K562 (cell line): ENCODE results near the gene GATC. TPM values are rescaled to one million over a fixed set of nuclear protein-coding genes. Genes with fewer than 3 reads are reported as not detected.

Source experiments
- CEBPG ChIP-seq, 3 experiments: fragments of 200-800 bp in 1 of 3; sonication (Bioruptor generic) in 1 of 3; sonication (generic) in 1 of 3; formaldehyde crosslinking in 1 of 3; IDR thresholded peaks in 2 of 3; conservative IDR thresholded peaks in 1 of 3; 2 replicates each; pipeline versions ENCODE4 v1.6.1 to v1.8.0; 2016 to 2022; ENCODE audit warnings: missing compliant biosample characterization in 2 of 3, missing genetic modification characterization in 2 of 3, mild to moderate bottlenecking in 1 of 3, missing genetic modification reagents in 1 of 3
- CSDE1 ChIP-seq, 2 experiments: fragments of 450-650 bp; IDR thresholded peaks; 2 replicates each; pipeline ENCODE4 v1.6.1; 2016; ENCODE audit warnings: mild to moderate bottlenecking in 1 of 2
- FOSL1 ChIP-seq: fragments of 200-800 bp; sonication (Bioruptor generic); conservative IDR thresholded peaks from 2 replicates; pipeline ENCODE4 v1.6.1; 2016; ENCODE audit warnings: missing genetic modification characterization, missing compliant biosample characterization
- IFI16 ChIP-seq: fragments of 250-450 bp; sonication (Bioruptor Pico); IDR thresholded peaks from 2 replicates; pipeline ENCODE4 v2.1.2; 2022; ENCODE audit warnings: mild to moderate bottlenecking, inconsistent platforms
- NONO ChIP-seq, 2 experiments: fragments of 200-400 bp in 1 of 2; fragments of 450-650 bp in 1 of 2; formaldehyde crosslinking in 1 of 2; IDR thresholded peaks; 2 replicates each; pipeline ENCODE4 v1.6.1; 2017; ENCODE audit warnings: low read depth in 2 of 2, mild to moderate bottlenecking in 2 of 2, moderate library complexity in 2 of 2, low read length in 1 of 2
- PML ChIP-seq: IDR thresholded peaks from 2 replicates; pipeline ENCODE4 v1.6.1; 2012; ENCODE audit warnings: low read length, inconsistent platforms
- SAP30 ChIP-seq: fragments of 200-600 bp; sonication (generic); IDR thresholded peaks from 2 replicates; pipeline ENCODE4 v1.6.1; 2012; ENCODE audit warnings: borderline replicate concordance, low read depth, mild to moderate bottlenecking, moderate library complexity, low read length, control low read depth, inconsistent platforms; ENCODE audit not compliant: insufficient read depth, poor library complexity, severe bottlenecking
- SMAD1 ChIP-seq: fragments of 150-350 bp; IDR thresholded peaks from 2 replicates; pipeline ENCODE4 v1.6.1; 2014; ENCODE audit warnings: low read length, low read depth; ENCODE audit not compliant: partially characterized antibody
- SOX6 ChIP-seq: fragments of 450-650 bp; IDR thresholded peaks from 2 replicates; pipeline ENCODE4 v1.6.1; 2014; ENCODE audit warnings: mild to moderate bottlenecking
- SP1 ChIP-seq: sonication (generic); formaldehyde crosslinking; IDR thresholded peaks from 2 replicates; pipeline ENCODE4 v1.8.1; 2022; ENCODE audit warnings: mild to moderate bottlenecking, missing genetic modification reagents
- ZC3H11A ChIP-seq: IDR thresholded peaks from 2 replicates; pipeline ENCODE4 v1.6.1; 2012; ENCODE audit warnings: low read depth, low read length, improper control_type of control experiment
- polyA plus RNA-seq, 8 experiments: library from polyadenylated mRNA; depleted of rRNA in 4 of 8; stranded (reverse) in 5 of 8; unstranded in 3 of 8; fragments of >200 nt; fragmentation: Nextera tagmentation in 2 of 8; fragmentation: Illumina TruSeq in 1 of 8; extraction: Ambion mirVana in 2 of 8; extraction: Trizol in 1 of 8; gene quantifications; 2 replicates each; pipeline versions ENCODE4 v1.2.1 to v1.2.3, GENCODE V29; 2011 to 2014; ENCODE audit warnings: inconsistent platforms in 1 of 8, missing spikeins in 1 of 8
- total RNA-seq, 7 experiments: library from RNA; depleted of rRNA in 6 of 7; stranded (reverse); fragments of >200 nt in 6 of 7; fragmentation: Illumina TruSeq in 2 of 7; extraction: Trizol in 2 of 7; gene quantifications; 2 replicates each; pipeline versions ENCODE4 v1.2.1 to v1.2.3, GENCODE V29; 2011 to 2021; ENCODE audit warnings: low replicate concordance in 1 of 7
- TF ChIP-seq, protein P1 (sequence below): fragments of 250-450 bp; sonication (Bioruptor Pico); IDR thresholded peaks from 2 replicates; pipeline ENCODE4 v1.5.0; 2021
- TF ChIP-seq, protein P2 (sequence below): fragments of 450-650 bp; IDR thresholded peaks from 2 replicates; pipeline ENCODE4 v1.6.1; 2016; ENCODE audit warnings: mild to moderate bottlenecking, moderate library complexity

GATC gene
- total and polyA plus RNA-seq, 9 of the 15 experiments (the other 6 are each of a cell fraction or from before 2014, with no cell fraction given): 5.8 to 52.6 (median 28.2) TPM

DNA sequence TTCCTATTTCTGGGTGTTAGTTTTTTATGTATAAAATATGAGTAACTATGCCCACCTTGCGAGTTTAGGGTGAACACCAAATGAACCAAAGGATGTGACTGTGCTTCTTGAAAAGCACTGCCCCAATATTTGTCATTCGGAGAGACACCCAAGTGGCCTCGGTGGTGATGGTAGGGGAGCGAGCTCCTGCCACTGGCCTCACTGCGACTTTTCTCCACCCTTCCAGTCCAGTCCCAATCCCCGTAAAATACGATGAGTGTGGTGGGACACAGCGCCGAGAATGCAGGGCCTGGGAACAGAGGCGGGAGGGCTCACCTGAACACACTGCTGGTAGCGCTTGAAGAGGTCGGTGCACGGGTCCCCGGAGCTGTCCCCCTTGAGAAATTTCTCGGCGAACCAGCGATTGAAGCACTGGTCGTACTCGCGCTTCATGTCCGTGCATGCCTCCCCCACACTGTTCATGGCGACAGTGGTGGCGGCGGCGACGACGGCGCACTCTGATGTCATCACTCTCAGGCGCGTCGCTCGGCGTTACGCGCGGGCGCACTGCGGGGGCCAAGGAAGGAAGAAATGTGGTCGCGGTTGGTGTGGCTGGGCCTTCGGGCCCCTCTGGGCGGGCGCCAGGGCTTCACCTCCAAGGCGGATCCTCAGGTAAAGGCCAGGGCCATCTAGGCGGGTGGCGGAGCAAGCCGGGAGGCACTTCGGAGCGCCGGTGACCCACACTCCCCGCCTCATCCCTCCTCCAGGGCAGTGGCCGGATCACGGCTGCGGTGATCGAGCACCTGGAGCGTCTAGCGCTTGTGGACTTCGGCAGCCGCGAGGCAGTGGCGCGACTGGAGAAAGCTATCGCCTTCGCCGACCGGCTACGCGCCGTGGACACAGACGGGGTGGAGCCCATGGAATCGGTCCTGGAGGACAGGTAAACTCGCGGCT lies at the start of gene GATC, which contains the start of gene TRIAP1 (continued):
- TF ChIP-seq CEBPG (CRISPR knock-in tag; IDR thresholded peaks at IDR 0.05) (peak; percentile 68), CEBPG (tag; conservative IDR thresholded peaks at IDR 0.05 in 1 of 2, IDR thresholded peaks at IDR 0.05 in 1 of 2) (peak in 1 of 2 experiments; percentile 25; a peak in 1 of 4 replicates), CSDE1 (IDR thresholded peaks at IDR 0.05) (peak in 1 of 2 experiments; percentile 95; a peak in 2 of 4 replicates), SP1 (CRISPR knock-in tag) (peak; percentile 88), PML (peak; percentile 83; the same call in 1 of the 2 replicates), SAP30 (peak; percentile 90), SOX6 (0 out of 2 replicates have a peak, but pooled peaks have one; percentile 15), ZC3H11A (no peak), IFI16 (CRISPR knock-in tag) (no peak), SMAD1 (no peak), NONO (IDR thresholded peaks at IDR 0.05; ENCODE audit: low read depth in 2 of 2, low read length in 1 of 2) (peak; percentile 38 to 83; a peak in 3 of 4 replicates), FOSL1 (tag) (peak; percentile 35; the same call in 1 of the 2 replicates)
- TF ChIP-seq, protein P1, sequence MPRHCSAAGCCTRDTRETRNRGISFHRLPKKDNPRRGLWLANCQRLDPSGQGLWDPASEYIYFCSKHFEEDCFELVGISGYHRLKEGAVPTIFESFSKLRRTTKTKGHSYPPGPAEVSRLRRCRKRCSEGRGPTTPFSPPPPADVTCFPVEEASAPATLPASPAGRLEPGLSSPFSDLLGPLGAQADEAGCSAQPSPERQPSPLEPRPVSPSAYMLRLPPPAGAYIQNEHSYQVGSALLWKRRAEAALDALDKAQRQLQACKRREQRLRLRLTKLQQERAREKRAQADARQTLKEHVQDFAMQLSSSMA: peak; percentile 87
- TF ChIP-seq, protein P2, sequence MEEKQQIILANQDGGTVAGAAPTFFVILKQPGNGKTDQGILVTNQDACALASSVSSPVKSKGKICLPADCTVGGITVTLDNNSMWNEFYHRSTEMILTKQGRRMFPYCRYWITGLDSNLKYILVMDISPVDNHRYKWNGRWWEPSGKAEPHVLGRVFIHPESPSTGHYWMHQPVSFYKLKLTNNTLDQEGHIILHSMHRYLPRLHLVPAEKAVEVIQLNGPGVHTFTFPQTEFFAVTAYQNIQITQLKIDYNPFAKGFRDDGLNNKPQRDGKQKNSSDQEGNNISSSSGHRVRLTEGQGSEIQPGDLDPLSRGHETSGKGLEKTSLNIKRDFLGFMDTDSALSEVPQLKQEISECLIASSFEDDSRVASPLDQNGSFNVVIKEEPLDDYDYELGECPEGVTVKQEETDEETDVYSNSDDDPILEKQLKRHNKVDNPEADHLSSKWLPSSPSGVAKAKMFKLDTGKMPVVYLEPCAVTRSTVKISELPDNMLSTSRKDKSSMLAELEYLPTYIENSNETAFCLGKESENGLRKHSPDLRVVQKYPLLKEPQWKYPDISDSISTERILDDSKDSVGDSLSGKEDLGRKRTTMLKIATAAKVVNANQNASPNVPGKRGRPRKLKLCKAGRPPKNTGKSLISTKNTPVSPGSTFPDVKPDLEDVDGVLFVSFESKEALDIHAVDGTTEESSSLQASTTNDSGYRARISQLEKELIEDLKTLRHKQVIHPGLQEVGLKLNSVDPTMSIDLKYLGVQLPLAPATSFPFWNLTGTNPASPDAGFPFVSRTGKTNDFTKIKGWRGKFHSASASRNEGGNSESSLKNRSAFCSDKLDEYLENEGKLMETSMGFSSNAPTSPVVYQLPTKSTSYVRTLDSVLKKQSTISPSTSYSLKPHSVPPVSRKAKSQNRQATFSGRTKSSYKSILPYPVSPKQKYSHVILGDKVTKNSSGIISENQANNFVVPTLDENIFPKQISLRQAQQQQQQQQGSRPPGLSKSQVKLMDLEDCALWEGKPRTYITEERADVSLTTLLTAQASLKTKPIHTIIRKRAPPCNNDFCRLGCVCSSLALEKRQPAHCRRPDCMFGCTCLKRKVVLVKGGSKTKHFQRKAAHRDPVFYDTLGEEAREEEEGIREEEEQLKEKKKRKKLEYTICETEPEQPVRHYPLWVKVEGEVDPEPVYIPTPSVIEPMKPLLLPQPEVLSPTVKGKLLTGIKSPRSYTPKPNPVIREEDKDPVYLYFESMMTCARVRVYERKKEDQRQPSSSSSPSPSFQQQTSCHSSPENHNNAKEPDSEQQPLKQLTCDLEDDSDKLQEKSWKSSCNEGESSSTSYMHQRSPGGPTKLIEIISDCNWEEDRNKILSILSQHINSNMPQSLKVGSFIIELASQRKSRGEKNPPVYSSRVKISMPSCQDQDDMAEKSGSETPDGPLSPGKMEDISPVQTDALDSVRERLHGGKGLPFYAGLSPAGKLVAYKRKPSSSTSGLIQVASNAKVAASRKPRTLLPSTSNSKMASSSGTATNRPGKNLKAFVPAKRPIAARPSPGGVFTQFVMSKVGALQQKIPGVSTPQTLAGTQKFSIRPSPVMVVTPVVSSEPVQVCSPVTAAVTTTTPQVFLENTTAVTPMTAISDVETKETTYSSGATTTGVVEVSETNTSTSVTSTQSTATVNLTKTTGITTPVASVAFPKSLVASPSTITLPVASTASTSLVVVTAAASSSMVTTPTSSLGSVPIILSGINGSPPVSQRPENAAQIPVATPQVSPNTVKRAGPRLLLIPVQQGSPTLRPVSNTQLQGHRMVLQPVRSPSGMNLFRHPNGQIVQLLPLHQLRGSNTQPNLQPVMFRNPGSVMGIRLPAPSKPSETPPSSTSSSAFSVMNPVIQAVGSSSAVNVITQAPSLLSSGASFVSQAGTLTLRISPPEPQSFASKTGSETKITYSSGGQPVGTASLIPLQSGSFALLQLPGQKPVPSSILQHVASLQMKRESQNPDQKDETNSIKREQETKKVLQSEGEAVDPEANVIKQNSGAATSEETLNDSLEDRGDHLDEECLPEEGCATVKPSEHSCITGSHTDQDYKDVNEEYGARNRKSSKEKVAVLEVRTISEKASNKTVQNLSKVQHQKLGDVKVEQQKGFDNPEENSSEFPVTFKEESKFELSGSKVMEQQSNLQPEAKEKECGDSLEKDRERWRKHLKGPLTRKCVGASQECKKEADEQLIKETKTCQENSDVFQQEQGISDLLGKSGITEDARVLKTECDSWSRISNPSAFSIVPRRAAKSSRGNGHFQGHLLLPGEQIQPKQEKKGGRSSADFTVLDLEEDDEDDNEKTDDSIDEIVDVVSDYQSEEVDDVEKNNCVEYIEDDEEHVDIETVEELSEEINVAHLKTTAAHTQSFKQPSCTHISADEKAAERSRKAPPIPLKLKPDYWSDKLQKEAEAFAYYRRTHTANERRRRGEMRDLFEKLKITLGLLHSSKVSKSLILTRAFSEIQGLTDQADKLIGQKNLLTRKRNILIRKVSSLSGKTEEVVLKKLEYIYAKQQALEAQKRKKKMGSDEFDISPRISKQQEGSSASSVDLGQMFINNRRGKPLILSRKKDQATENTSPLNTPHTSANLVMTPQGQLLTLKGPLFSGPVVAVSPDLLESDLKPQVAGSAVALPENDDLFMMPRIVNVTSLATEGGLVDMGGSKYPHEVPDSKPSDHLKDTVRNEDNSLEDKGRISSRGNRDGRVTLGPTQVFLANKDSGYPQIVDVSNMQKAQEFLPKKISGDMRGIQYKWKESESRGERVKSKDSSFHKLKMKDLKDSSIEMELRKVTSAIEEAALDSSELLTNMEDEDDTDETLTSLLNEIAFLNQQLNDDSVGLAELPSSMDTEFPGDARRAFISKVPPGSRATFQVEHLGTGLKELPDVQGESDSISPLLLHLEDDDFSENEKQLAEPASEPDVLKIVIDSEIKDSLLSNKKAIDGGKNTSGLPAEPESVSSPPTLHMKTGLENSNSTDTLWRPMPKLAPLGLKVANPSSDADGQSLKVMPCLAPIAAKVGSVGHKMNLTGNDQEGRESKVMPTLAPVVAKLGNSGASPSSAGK: no peak; the same call in 1 of the 2 replicates
